ENCODE data around the gene CCDC102A.

CCDC102A gene

GRCh38 chr16:57475711-57476339 lies 60.5 kb downstream of the CCDC102A start:
- DNase-seq: no peak

- DNase-seq: no peak
Observed at GRCh38 chr16:57474671-57475661, 61.4 kb downstream of the CCDC102A start.

GRCh38 chr16:57473906-57474305 lies 62.5 kb downstream of the CCDC102A start:
- DNase-seq: no peak

- DNase-seq: no peak
Observed at GRCh38 chr16:57473176-57473840, 63.1 kb downstream of the CCDC102A start.

- no peak for DNase-seq
Observed at GRCh38 chr16:57472665-57473060, 63.7 kb downstream of the CCDC102A start.

GRCh38 chr16:57471852-57472664 lies 64.3 kb downstream of the CCDC102A start:
- DNase-seq: no peak

- DNase-seq: no peak
Observed at GRCh38 chr16:57471209-57471608, 65.2 kb downstream of the CCDC102A start.

GRCh38 chr16:57470711-57471110 lies 65.7 kb downstream of the CCDC102A start:
- no peak for DNase-seq

GRCh38 chr16:57469917-57470470 lies 66.4 kb downstream of the CCDC102A start:
- DNase-seq: no peak

- no peak for DNase-seq
Observed at GRCh38 chr16:57469046-57469445, 67.3 kb downstream of the CCDC102A start.

- DNase-seq: no peak
Observed at GRCh38 chr16:57468346-57468745, 68.0 kb downstream of the CCDC102A start.

GRCh38 chr16:57464523-57464922 lies 71.8 kb downstream of the CCDC102A start:
- DNase-seq: no peak

- no peak for DNase-seq
Observed at GRCh38 chr16:57462978-57463362, 73.4 kb downstream of the CCDC102A start.

- DNase-seq: peak; percentile 78
Observed at GRCh38 chr16:57462209-57462977, 74.0 kb downstream of the CCDC102A start, which contains the start of gene POLR2C. Gene POLR2C, plus strand, starts transcription at chr16:57462679. Its CDS starts 46 bp downstream, at chr16:57462725.

Data from amniotic stem cell (primary cell).